Stimulated activated CD4-positive, alpha-beta T cell treated with anti-CD3 and anti-CD28 coated beads, TNF-alpha, amount 100 ng/mL, for 1 hour (primary cell): ENCODE measurements around the gene CTTNBP2.

Source experiments
- DNase-seq, 3 donors: peaks; one replicate each; pipeline ENCODE4 v3.0.0-alpha.2; 2020; ENCODE audit warnings: low read depth in 3 of 3, low spot score in 1 of 3

The CTTNBP2 gene

DNA sequence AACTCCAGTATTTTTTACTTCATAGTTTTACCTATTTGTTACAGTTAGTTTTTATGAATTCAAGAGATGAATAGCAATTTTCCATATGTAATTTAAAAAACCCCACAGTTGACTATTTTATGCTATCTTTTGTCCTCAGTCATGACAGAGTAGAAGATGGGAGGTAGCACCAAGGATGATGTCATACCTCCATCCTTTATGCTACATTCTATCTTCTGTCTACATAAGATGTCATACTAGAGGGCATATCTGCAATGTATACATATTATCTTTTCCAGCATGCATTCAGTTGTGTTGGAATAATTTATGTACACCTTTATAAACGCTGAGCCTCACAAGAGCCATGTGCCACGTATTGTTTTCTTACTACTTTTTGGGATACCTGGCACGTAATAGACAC lies 209.2 kb downstream of the CTTNBP2 start:
- no peak for DNase-seq

DNA sequence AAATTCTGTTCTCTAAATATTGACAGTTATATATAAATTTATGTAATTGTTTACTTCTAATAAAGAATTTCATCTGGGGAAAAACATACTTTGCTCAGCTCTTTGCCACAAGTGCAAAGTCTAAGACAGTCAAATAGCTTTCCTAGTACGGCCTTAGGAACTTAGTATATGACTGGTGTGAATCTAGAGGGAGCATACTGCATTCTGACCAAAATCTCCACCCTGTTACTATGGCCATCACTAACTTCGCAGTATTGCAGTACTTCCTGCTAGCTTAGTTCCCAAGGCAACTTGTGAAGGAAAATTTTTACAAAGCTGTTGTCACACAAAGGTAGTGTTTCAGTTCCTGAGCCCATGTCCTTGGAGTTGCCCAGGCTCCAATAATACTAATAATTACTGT lies 211.9 kb downstream of the CTTNBP2 start:
- DNase-seq: no peak
